ENCODE measurements around the gene ICA1.

Gene ICA1

GRCh38 chr7:8197994-8198698, 63.8 kb downstream of the ICA1 start:
- no peak for DNase-seq

DNA sequence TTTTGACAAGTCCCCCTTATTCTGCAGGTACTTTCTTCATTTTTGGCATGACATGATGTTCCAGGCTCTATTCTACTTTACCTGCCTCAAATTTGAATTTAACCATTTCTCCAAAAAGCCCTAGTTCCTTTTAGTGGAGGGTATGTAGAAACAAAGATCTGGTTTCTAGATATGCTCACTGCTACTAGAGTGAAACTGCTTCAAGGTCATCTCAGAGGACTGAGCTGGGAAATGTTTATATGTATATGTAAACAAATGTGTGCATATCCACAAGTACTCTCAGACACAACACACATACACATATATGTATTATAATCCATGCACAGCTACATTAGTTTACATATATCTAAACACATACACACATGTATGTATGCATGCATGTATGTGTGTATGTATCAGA, 69.1 kb downstream of the ICA1 start:
- no peak for DNase-seq

GRCh38 chr7:8190119-8190895, 71.7 kb downstream of the ICA1 start:
- DNase-seq, result peak; percentile 41

DNA sequence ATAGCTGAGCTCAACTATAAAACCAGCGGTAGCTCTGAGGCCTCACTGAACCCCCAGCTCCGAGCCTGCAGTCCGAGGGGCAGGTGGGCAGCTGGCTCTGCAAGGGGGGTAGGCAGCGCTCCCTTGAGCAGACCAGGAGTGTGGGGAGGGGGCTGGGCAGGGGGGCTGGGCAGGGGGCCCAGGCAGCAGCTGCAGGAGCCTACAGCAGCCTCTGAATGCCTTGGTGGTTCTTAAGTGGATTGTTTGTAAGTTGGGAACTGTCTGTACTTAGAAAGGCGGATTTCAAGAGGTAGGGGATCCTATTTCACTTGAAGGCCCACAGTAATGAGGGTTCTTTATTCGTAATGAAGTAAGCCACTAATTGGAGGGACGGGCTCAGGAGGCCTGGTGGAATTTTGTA, 72.3 kb downstream of the ICA1 start:
- DNase-seq, result no peak

GRCh38 chr7:8185926-8186683, 75.9 kb downstream of the ICA1 start:
- no peak for DNase-seq

GRCh38 chr7:8184221-8184620, 77.7 kb downstream of the ICA1 start:
- DNase-seq, result no peak

DNA sequence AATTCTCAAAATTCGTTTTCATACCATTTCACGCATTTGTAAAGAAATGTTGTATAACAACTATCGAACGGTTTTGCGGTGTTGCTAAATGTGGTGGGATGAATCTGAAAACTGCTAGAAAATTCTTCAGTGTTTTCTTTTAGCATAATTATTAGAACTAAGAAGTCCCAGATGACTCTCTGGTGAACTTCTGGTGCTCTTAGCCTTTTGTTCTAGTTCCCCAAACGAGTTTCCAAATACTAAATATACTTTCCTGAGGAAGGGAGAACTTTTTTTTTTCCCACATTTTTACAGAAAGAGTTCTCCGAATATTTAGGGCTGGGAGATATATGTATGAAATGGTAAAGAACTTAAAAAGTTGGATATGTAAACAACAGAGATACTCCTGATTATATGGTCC, 82.5 kb downstream of the ICA1 start:
- no peak for DNase-seq

GRCh38 chr7:8178353-8178752, 83.6 kb downstream of the ICA1 start:
- no peak for DNase-seq

DNA sequence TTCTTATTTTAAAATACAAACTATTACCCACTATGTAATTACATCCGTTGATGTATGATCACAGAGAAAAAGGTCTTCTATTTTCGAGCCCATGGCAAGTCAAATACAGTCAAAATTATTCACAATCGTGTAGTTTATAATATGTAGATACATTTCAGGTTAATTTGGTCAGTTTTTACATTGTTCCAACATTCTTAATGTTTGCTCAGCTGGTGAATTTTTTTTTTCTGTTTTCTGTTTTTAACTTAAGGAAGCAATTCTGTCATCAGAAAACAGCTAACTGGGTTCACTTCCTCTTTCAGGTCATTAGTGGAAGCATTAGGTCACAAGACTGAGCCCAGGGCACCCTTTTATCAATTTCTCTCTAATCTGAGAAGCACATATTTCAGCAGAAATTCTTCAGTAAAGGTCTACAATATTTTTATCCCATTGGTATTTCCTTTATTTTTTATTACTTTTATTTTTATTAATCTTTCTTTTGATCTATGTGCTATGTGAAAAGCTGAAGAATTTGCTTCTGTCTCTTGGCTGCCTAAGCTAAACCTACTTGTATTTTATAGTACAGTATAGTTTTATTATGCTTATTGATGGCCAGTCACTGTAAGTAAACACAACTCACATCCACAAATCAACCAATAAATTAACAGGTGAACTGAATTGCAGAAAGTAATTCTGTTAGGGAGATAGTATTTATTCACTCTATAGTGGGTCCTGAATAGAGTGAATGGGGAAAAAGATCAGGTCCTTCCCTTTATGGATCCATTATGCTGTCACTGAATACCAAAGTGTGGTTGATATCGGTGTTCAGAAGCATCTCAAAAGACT, 84.6 kb downstream of the ICA1 start:
- DNase-seq, result no peak

- DNase-seq, result peak; percentile 46
Measured at GRCh38 chr7:8176370-8177081, 85.4 kb downstream of the ICA1 start.

DNA sequence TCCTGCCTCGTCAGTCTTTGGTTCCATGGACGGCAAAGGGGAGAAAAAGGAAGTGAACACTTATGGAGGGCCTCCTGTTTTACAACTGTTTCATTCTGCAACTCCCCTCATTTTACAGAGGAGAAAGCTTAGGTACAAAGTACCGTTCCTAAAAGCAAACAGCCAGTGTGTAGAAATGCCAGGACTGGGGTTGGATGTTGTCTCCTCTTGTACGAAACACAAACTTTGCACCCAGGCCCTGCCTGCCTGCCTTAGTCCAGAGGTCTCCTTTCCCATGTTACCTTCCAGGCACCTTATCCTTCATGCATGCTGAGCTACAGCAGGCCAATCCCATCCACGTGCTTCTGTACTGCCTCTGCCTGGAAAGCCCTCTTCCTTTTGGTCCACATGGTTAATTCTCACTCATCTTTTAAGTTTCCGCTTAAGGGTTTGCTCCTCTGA, 86.0 kb downstream of the ICA1 start:
- DNase-seq, result peak; percentile 32

DNA sequence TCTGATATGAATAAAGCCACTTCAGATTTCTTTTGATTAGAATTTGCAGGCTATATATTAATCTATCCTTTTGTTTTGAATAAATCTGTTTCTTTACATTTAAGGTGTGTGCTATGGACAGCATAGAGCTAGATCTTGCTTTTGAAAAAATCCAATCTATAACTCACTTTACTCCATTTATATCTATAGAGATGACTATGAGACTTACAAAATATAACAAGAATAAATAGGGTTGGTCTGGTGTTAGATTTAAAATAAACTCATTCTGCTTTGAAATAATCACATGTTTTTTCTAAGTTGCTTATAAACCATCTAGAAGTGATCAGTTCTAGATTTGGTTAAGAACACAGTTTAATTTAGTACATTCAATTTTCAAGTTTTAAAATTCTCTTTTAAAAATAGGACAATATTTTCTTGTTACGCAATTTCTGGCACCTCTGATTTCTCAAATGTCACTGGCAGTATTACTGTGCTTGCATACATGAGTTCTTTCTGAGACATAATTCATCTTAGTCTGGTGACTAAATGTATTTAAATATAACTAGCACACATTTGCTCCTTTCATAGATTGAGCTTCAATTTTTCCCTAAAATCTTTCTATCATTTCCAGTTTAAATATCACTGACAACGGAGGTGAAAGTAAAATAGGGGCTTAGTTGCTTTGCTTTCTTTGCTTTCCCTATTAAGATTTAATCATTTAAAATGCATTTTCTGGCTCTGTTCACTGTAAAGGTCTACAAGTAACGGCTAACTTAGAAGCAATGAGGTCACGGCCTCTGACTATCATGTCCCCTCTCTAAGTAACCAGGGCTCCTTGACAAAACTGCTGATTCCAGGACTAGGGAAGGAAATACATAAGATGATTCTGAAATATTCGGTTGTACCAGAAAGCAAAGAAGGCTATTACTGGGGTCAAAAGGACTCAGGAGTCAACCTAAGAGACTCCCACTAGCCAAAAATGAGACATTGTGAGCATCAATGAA, 89.3 kb downstream of the ICA1 start:
- no peak for DNase-seq

DNA sequence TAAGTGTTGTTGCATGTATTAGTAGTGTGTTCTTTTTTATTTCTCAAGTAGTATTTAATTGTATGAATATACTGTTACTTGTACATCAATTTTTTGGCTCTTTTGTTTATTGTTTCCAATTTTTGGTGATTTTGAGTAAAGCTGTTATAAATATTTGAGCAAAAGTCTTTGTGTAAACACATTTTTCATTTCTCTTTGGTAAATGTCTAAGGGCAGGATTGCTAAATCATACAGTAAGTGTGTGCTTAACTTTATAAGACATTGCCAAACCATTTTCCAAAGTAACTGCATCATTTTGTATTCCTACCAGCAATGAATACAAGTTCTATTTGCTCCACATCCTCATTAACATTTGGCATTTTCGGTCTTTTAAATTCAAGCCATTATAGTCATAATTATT, 92.8 kb downstream of the ICA1 start:
- no peak for DNase-seq

DNA sequence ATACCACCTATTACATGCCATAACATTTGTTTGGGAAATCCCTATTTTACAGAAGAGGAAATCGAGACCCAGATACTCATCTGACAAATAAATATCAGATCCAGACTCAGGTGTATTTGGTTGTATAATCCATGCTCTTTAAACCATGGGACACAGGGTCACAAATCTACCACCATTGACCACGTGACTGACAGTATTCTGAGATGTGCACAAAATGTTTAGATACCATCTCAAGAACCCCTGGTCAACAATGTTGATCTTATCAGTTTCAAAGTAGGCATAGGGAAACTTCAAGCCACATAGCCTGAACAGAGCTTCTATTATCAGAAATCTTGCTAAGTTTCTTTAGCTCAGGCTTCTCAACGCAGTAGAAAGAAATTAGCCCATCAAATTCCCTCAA, 93.6 kb downstream of the ICA1 start:
- no peak for DNase-seq

GRCh38 chr7:8165150-8165549, 96.8 kb downstream of the ICA1 start:
- DNase-seq, result no peak

DNA sequence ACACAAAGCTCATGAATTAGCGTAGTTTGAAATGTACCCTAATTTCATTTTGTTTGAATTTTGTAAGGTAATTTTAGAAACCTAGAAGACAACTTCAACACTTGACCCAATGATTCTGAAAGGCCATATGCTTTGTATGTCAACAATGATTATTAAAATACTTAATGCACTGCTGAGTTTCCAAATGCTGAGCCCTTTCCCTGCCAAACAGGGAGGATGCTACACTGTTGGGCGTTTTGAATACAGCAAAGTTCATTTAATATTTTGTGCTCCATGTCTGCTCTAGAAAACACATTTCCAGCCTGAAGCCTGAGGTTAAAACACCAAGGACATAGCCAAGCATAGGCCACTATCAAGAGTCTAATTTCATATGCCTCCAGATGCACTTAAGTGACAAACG, 99.8 kb downstream of the ICA1 start:
- DNase-seq, result no peak

GRCh38 chr7:8161364-8161828, 100.6 kb downstream of the ICA1 start:
- DNase-seq, result no peak

DNA sequence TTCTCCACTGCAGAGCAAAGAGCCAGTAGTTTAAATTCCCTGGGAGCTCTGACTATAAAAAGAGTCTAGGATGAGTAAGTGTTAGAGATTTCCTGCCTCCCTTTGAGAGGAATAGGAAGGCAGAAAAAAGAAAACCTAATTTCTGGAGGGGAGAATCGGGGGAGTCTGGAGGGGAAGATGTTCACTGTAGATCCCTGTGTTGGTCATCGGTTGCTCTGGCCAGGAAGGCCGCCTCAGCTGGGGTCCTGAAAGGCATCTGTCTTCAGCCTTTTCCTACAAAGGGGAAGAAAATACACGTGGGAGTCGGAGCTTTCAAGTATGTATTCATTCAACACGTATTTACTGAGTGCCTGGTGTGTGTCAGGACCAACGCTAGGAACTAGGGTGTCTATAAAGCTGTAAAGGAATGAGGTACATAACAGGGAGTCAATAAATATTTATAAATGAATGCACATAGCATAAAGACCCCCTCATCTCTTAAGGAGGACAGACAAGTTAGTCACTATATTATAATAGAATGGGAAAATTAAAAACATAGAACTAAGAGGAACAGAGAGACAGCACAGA, 101.1 kb downstream of the ICA1 start:
- no peak for DNase-seq

- DNase-seq, result no peak
Measured at GRCh38 chr7:8160250-8160649, 101.7 kb downstream of the ICA1 start.

DNA sequence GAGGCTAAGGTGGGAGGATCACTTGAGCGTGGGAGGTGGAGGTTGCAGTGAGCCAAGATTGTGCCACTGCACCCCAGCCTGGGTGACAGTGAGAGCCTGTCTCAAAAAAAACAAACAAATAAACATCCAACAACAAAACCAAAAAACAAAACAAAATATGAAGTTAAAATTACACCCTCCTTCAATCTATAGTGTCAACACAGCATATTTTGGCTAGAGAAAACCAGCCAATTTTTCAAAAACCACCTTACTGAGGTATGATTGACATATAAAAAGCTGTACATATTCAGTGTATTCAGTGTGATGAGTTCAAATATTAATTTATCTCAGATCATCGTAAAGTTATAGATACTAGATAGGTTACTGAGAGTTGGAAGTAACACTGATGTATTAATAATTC, 102.4 kb downstream of the ICA1 start:
- DNase-seq, result no peak

All from activated CD4-positive, CD25-positive, alpha-beta regulatory T cell treated with anti-CD3 and anti-CD28 coated beads, Interleukin-2, amount 50 U/mL, for 72 hours (primary cell).